ENCODE data around the gene SEMA4F.

DNA sequence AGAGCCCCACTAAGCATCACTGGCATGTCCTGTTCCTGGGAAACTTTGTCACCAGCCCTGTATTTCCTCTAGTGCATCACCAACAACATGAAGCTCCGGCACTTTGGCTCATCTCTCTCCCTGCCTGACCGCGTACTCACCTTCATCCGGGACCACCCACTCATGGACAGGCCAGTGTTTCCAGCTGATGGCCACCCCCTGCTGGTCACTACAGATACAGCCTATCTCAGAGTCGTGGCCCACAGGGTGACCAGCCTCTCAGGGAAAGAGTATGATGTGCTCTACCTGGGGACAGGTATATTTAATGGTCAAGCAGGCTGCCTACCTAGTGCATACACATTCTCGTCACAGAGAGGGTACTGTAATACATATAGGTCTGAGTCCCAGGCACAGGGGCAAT lies 21.0 kb downstream of the SEMA4F start:
- TF ChIP-seq, protein P1, sequence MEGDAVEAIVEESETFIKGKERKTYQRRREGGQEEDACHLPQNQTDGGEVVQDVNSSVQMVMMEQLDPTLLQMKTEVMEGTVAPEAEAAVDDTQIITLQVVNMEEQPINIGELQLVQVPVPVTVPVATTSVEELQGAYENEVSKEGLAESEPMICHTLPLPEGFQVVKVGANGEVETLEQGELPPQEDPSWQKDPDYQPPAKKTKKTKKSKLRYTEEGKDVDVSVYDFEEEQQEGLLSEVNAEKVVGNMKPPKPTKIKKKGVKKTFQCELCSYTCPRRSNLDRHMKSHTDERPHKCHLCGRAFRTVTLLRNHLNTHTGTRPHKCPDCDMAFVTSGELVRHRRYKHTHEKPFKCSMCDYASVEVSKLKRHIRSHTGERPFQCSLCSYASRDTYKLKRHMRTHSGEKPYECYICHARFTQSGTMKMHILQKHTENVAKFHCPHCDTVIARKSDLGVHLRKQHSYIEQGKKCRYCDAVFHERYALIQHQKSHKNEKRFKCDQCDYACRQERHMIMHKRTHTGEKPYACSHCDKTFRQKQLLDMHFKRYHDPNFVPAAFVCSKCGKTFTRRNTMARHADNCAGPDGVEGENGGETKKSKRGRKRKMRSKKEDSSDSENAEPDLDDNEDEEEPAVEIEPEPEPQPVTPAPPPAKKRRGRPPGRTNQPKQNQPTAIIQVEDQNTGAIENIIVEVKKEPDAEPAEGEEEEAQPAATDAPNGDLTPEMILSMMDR (conservative IDR thresholded peaks at IDR 0.05 in 1 of 2, IDR thresholded peaks at IDR 0.05 in 1 of 2; ENCODE audit: low read depth in 1 of 2, low read length in 2 of 2) = no peak
- no peak for TF ChIP-seq EZH2 (IDR thresholded peaks at IDR 0.05; ENCODE audit: low read length, missing control alignments)

Measured in fibroblast of lung (primary cell).